ENCODE measurements around the gene OR56A3.

The OR56A3 gene

GRCh38 chr11:5966958-5967357 lies 24.9 kb downstream of the OR56A3 start:
- TF ChIP-seq FOXA1 (IDR thresholded peaks at IDR 0.05) (no peak), PKNOX1 (IDR thresholded peaks at IDR 0.05) (no peak), ELF4 (IDR thresholded peaks at IDR 0.05) (no peak), BHLHE40 (IDR thresholded peaks at IDR 0.05; ENCODE audit: borderline replicate concordance) (no peak), NFRKB (IDR thresholded peaks at IDR 0.05) (no peak), ZNF384 (IDR thresholded peaks at IDR 0.05) (no peak), TARDBP (IDR thresholded peaks at IDR 0.05) (no peak), CTBP1 (IDR thresholded peaks at IDR 0.05; ENCODE audit: borderline replicate concordance) (no peak), SP1 (IDR thresholded peaks at IDR 0.05) (no peak), SUZ12 (IDR thresholded peaks at IDR 0.05) (no peak)
- ChIA-PET POLR2A (no interaction called here), CTCF (interaction anchor here (0.7 kb wide), 1 partner anchor 98 kb away, joined by 3 read pairs; no protein-coding TSS in a partner anchor)
- DNase-seq (ENCODE audit: extremely low spot score): no peak

- CTCF ChIA-PET: no interaction called here
- TF ChIP-seq HDGF (IDR thresholded peaks at IDR 0.05; ENCODE audit: borderline replicate concordance) (no peak), SUZ12 (IDR thresholded peaks at IDR 0.05) (no peak), SP1 (IDR thresholded peaks at IDR 0.05) (no peak), PKNOX1 (IDR thresholded peaks at IDR 0.05) (no peak), BHLHE40 (IDR thresholded peaks at IDR 0.05; ENCODE audit: borderline replicate concordance) (no peak), FOXK2 (IDR thresholded peaks at IDR 0.05) (no peak), FOXM1 (IDR thresholded peaks at IDR 0.05; ENCODE audit: borderline replicate concordance) (no peak), ZNF384 (IDR thresholded peaks at IDR 0.05) (no peak), ELF4 (IDR thresholded peaks at IDR 0.05) (no peak), ARNT (IDR thresholded peaks at IDR 0.05) (no peak), CTBP1 (IDR thresholded peaks at IDR 0.05; ENCODE audit: borderline replicate concordance) (no peak), NFRKB (IDR thresholded peaks at IDR 0.05) (no peak), LEF1 (IDR thresholded peaks at IDR 0.05; ENCODE audit: borderline replicate concordance) (no peak)
- no peak for DNase-seq (ENCODE audit: extremely low spot score)
- POLR2A ChIA-PET: no interaction called here
Measured at GRCh38 chr11:5967708-5968107, 25.7 kb downstream of the OR56A3 start.

- POLR2A ChIA-PET: no interaction called here
- CTCF ChIA-PET: no interaction called here
- no peak for DNase-seq (ENCODE audit: extremely low spot score)
- no peak for TF ChIP-seq SP1 (IDR thresholded peaks at IDR 0.05)
- TF ChIP-seq HDGF (IDR thresholded peaks at IDR 0.05; ENCODE audit: borderline replicate concordance): no peak
- no peak for TF ChIP-seq ZNF384 (IDR thresholded peaks at IDR 0.05)
- TF ChIP-seq L3MBTL2 (conservative IDR thresholded peaks at IDR 0.05): no peak
- TF ChIP-seq BHLHE40 (IDR thresholded peaks at IDR 0.05; ENCODE audit: borderline replicate concordance): no peak
- no peak for TF ChIP-seq FOXM1 (IDR thresholded peaks at IDR 0.05; ENCODE audit: borderline replicate concordance)
- no peak for TF ChIP-seq CTBP1 (IDR thresholded peaks at IDR 0.05; ENCODE audit: borderline replicate concordance)
- TF ChIP-seq PKNOX1 (IDR thresholded peaks at IDR 0.05): no peak
- TF ChIP-seq ELF4 (IDR thresholded peaks at IDR 0.05): no peak
- no peak for TF ChIP-seq FOXK2 (IDR thresholded peaks at IDR 0.05)
- TF ChIP-seq LEF1 (IDR thresholded peaks at IDR 0.05; ENCODE audit: borderline replicate concordance): no peak
- TF ChIP-seq ARNT (IDR thresholded peaks at IDR 0.05): no peak
- TF ChIP-seq TARDBP (IDR thresholded peaks at IDR 0.05): no peak
- TF ChIP-seq FOXA1 (IDR thresholded peaks at IDR 0.05): no peak
Measured at GRCh38 chr11:5968394-5968793, 26.3 kb downstream of the OR56A3 start, which contains the start of gene OR56A5. Gene OR56A5, minus strand, starts transcription at chr11:5968494. Its CDS starts 0 bp downstream, at chr11:5968494.

GRCh38 chr11:5973530-5973929 lies 31.5 kb downstream of the OR56A3 start:
- no peak for DNase-seq (ENCODE audit: extremely low spot score)
- TF ChIP-seq FOXA1 (IDR thresholded peaks at IDR 0.05) (no peak), L3MBTL2 (conservative IDR thresholded peaks at IDR 0.05) (no peak), PKNOX1 (IDR thresholded peaks at IDR 0.05) (no peak), BHLHE40 (IDR thresholded peaks at IDR 0.05; ENCODE audit: borderline replicate concordance) (no peak), FOXK2 (IDR thresholded peaks at IDR 0.05) (no peak), SP1 (IDR thresholded peaks at IDR 0.05) (no peak), HDGF (IDR thresholded peaks at IDR 0.05; ENCODE audit: borderline replicate concordance) (no peak), ELF4 (IDR thresholded peaks at IDR 0.05) (no peak), NFRKB (IDR thresholded peaks at IDR 0.05) (no peak), CTBP1 (IDR thresholded peaks at IDR 0.05; ENCODE audit: borderline replicate concordance) (no peak), ARNT (IDR thresholded peaks at IDR 0.05) (no peak), ZNF384 (IDR thresholded peaks at IDR 0.05) (no peak), TARDBP (IDR thresholded peaks at IDR 0.05) (no peak), SUZ12 (IDR thresholded peaks at IDR 0.05) (no peak)
- ChIA-PET POLR2A (no interaction called here), CTCF (no interaction called here)

GRCh38 chr11:5983443-5983842 lies 41.4 kb downstream of the OR56A3 start:
- ChIA-PET CTCF (no interaction called here), POLR2A (no interaction called here)
- TF ChIP-seq FOXA1 (IDR thresholded peaks at IDR 0.05) (no peak), SUZ12 (IDR thresholded peaks at IDR 0.05) (no peak), SP1 (IDR thresholded peaks at IDR 0.05) (no peak), ZNF384 (IDR thresholded peaks at IDR 0.05) (no peak), L3MBTL2 (conservative IDR thresholded peaks at IDR 0.05) (no peak), FOXM1 (IDR thresholded peaks at IDR 0.05; ENCODE audit: borderline replicate concordance) (no peak), ELF4 (IDR thresholded peaks at IDR 0.05) (no peak)
- no peak for DNase-seq (ENCODE audit: extremely low spot score)

- ChIA-PET CTCF (no interaction called here), POLR2A (no interaction called here)
- TF ChIP-seq FOXA1 (IDR thresholded peaks at IDR 0.05): no peak
- DNase-seq (ENCODE audit: extremely low spot score): no peak
Measured at GRCh38 chr11:5986885-5987284, 44.8 kb downstream of the OR56A3 start, which contains the start of gene OR52L1. Gene OR52L1, minus strand, starts transcription at chr11:5986985. Its CDS starts 55 bp downstream, at chr11:5986930.

Data from HEK293T (cell line).